Upper lobe of left lung (tissue), 6 donors: ENCODE data around the gene SEPTIN10. TPM values are rescaled to one million over a fixed set of nuclear protein-coding genes. Genes with fewer than 3 reads are reported as not detected.

Experiments
- ATAC-seq, 2 donors: fragments of 200-7000 bp; cut with Tn5 transposase; one replicate each; pipeline ENCODE4 v1.9.1; 2022; ENCODE audit warnings: mild to moderate bottlenecking in 2 of 2, moderate library complexity in 2 of 2; ENCODE audit not compliant: low FRiP score in 2 of 2
- DNase-seq, 2 donors: peaks; one replicate each; pipeline ENCODE4 v3.0.0-alpha.2; 2019 to 2020
- H3K27ac ChIP-seq, 4 donors: fragments of 200-600 bp; sonication (generic); one replicate each; pipeline ENCODE4 v1.5.1; 2016 to 2019
- H3K27me3 ChIP-seq, 4 donors: fragments of 200-600 bp; sonication (generic); one replicate each; pipeline ENCODE4 v1.5.1; 2017 to 2019
- H3K36me3 ChIP-seq, 4 donors: fragments of 200-600 bp; sonication (generic); one replicate each; pipeline ENCODE4 v1.5.1; 2016 to 2019
- H3K4me1 ChIP-seq, 4 donors: fragments of 200-600 bp; sonication (generic); one replicate each; pipeline ENCODE4 v1.5.1; 2018 to 2019
- H3K4me3 ChIP-seq, 4 donors: fragments of 200-600 bp; sonication (generic); one replicate each; pipeline ENCODE4 v1.5.1; 2017 to 2019; ENCODE audit warnings: mild to moderate bottlenecking in 2 of 4, moderate library complexity in 1 of 4
- H3K9me3 ChIP-seq, 4 donors: fragments of 200-600 bp; sonication (generic); one replicate each; pipeline ENCODE4 v1.5.1; 2018 to 2019
- EP300 ChIP-seq, 4 donors: sonication (generic); formaldehyde crosslinking; IDR thresholded peaks; one replicate each; pipeline ENCODE4 v1.5.1; 2017; ENCODE audit warnings: antibody characterized with exemption in 4 of 4, control low read depth in 2 of 4
- POLR2A ChIP-seq, 4 donors: fragments of 450-650 bp; IDR thresholded peaks; one replicate each; pipeline ENCODE4 v1.5.1; 2016 to 2017; ENCODE audit warnings: antibody characterized with exemption in 4 of 4, mild to moderate bottlenecking in 2 of 4
- POLR2AphosphoS5 ChIP-seq, 2 donors: sonication (generic); formaldehyde crosslinking; IDR thresholded peaks; one replicate each; pipeline ENCODE4 v1.5.1; 2017; ENCODE audit warnings: antibody characterized with exemption in 2 of 2
- WGBS, 2 donors: methylation state at CpG; one replicate each; pipeline ENCODE4 v1.1.5; 2017 to 2018; 5-methylcytosine and 5-hydroxymethylcytosine counted together
- total RNA-seq, 6 donors: library from RNA; depleted of rRNA in 4 of 6; stranded (reverse); fragments of >200 nt in 4 of 6; gene quantifications; one replicate each; pipeline versions ENCODE4 v1.1.0 to v1.2.1, GENCODE V29; 2016 to 2021
- TF ChIP-seq, protein P1 (sequence below), 6 experiments: fragments of 450-650 bp in 4 of 6; fragments of 200-600 bp in 2 of 6; sonication (generic) in 2 of 6; IDR thresholded peaks; one replicate each; pipeline ENCODE4 v1.5.1; 2016 to 2019; ENCODE audit warnings: antibody characterized with exemption in 6 of 6
- donor health status: DM: no; HTN: no; CAD: no; lungs with moderate emphysema.
- donor health status: DM: no; HTN: yes; CAD: no; lungs with severe emphysema.

The SEPTIN10 gene
- total RNA-seq, 6 donors from 2014 or later = 60.8 to 135 (median 88.5) TPM

DNA sequence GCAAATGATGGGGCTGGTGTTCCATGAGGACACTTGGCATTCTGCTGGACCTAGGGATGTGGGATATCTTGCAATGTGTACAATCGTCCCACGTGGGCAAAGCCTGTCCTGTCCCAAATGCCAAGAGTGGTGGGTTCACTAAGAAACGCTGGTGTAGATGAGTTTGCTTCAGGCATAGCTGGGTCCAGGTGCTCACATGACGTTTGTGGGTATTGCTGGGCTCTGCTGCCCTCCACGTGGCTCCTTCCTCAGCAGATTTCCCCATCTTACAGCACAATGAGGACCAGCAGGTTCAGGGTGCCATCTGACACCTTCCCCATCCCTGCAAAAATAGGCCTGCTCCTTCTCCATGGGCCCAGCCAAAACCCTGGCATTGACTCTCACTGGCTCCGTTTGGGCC lies 105.9 kb downstream of the SEPTIN10 start:
- ATAC-seq = no peak
- no peak for DNase-seq
- H3K4me3 ChIP-seq = no peak overlapping the region
- no peak overlapping the region for H3K27ac ChIP-seq
- no peaks in the 10 kb centered on the region for H3K9me3 ChIP-seq
- 66 to 78% methylated on average over 6 of the region's 6 CpGs for WGBS, 2 donors
- H3K4me1 ChIP-seq = peaks cover 0 to 7% (median 3%) of the 10 kb centered on the region in 4 donors
- no peaks in the 10 kb centered on the region for H3K27me3 ChIP-seq
- no peaks in the 10 kb centered on the region for H3K36me3 ChIP-seq
- TF ChIP-seq POLR2A (IDR thresholded peaks at IDR 0.05) = no peak
- TF ChIP-seq POLR2AphosphoS5 (IDR thresholded peaks at IDR 0.05) = no peak
- TF ChIP-seq EP300 (IDR thresholded peaks at IDR 0.05) = no peak
- TF ChIP-seq, protein P1, sequence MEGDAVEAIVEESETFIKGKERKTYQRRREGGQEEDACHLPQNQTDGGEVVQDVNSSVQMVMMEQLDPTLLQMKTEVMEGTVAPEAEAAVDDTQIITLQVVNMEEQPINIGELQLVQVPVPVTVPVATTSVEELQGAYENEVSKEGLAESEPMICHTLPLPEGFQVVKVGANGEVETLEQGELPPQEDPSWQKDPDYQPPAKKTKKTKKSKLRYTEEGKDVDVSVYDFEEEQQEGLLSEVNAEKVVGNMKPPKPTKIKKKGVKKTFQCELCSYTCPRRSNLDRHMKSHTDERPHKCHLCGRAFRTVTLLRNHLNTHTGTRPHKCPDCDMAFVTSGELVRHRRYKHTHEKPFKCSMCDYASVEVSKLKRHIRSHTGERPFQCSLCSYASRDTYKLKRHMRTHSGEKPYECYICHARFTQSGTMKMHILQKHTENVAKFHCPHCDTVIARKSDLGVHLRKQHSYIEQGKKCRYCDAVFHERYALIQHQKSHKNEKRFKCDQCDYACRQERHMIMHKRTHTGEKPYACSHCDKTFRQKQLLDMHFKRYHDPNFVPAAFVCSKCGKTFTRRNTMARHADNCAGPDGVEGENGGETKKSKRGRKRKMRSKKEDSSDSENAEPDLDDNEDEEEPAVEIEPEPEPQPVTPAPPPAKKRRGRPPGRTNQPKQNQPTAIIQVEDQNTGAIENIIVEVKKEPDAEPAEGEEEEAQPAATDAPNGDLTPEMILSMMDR (IDR thresholded peaks at IDR 0.05) = no peak

GRCh38 chr2:109507217-109507616 lies 106.5 kb downstream of the SEPTIN10 start:
- H3K36me3 ChIP-seq = no peaks in the 10 kb centered on the region
- H3K27ac ChIP-seq = no peak overlapping the region
- H3K9me3 ChIP-seq = no peaks in the 10 kb centered on the region
- TF ChIP-seq POLR2AphosphoS5 (IDR thresholded peaks at IDR 0.05) = no peak
- TF ChIP-seq, protein P1 (IDR thresholded peaks at IDR 0.05) = no peak
- no peak for TF ChIP-seq EP300 (IDR thresholded peaks at IDR 0.05)
- TF ChIP-seq POLR2A (IDR thresholded peaks at IDR 0.05) = no peak
- H3K4me3 ChIP-seq = no peak overlapping the region
- no peaks in the 10 kb centered on the region for H3K27me3 ChIP-seq
- WGBS, 2 donors = 69 to 72% methylated on average over 4 to 7 of the region's 7 CpGs
- ATAC-seq (no peak), DNase-seq (no peak)
- H3K4me1 ChIP-seq = peaks cover 0 to 7% (median 3%) of the 10 kb centered on the region in 4 donors

DNA sequence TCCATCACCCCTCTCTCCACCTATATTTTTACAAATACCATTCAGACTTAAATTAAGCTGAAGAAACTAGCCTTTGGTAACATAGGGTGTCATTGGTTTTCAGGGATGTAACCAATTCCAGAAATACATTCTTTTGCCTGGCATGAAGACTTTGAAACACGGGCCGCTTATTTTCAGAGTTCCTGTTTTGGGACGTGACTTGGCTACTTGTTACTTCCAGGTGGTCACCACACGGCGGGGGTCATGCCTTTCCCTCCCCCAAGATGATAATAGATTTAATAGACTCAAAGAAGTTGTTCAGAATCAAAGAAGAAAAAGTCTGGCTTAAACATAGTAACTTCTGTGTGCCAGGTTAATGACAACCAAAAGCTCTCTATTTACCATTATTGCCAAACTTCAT lies 110.6 kb downstream of the SEPTIN10 start:
- ATAC-seq = no peak
- TF ChIP-seq POLR2AphosphoS5 (IDR thresholded peaks at IDR 0.05) (no peak), EP300 (IDR thresholded peaks at IDR 0.05) (no peak), POLR2A (IDR thresholded peaks at IDR 0.05) (no peak)
- TF ChIP-seq, protein P1 (IDR thresholded peaks at IDR 0.05) = no peak
- peaks cover 0 to 12% (median 6%) of the 10 kb centered on the region in 4 donors for H3K4me1 ChIP-seq
- H3K4me3 ChIP-seq = no peak overlapping the region
- WGBS, 2 donors = 62% methylated on average over 5 of the region's 5 CpGs
- no peaks in the 10 kb centered on the region for H3K9me3 ChIP-seq
- no peak for DNase-seq
- H3K36me3 ChIP-seq = peaks cover 0 to 6% (median 0%) of the 10 kb centered on the region in 4 donors
- no peak overlapping the region for H3K27ac ChIP-seq
- no peaks in the 10 kb centered on the region for H3K27me3 ChIP-seq

- 93 to 94% methylated on average over 15 to 21 of the region's 21 CpGs for WGBS, 2 donors
- H3K36me3 ChIP-seq = peaks cover 0 to 6% (median 0%) of the 10 kb centered on the region in 4 donors
Observed at GRCh38 chr2:109501461-109501860, 112.3 kb downstream of the SEPTIN10 start.

More at GRCh38 chr2:109501461-109501860, 112.3 kb downstream of the SEPTIN10 start:
- DNase-seq (no peak), ATAC-seq (no peak)
- no peaks in the 10 kb centered on the region for H3K27me3 ChIP-seq
- H3K4me1 ChIP-seq = peaks cover 8 to 21% (median 14%) of the 10 kb centered on the region in 4 donors
- H3K4me3 ChIP-seq = no peak overlapping the region
- H3K27ac ChIP-seq = no peak overlapping the region
- H3K9me3 ChIP-seq = no peaks in the 10 kb centered on the region
- TF ChIP-seq, protein P1 (IDR thresholded peaks at IDR 0.05) = no peak
- TF ChIP-seq EP300 (IDR thresholded peaks at IDR 0.05) = no peak
- no peak for TF ChIP-seq POLR2A (IDR thresholded peaks at IDR 0.05)
- TF ChIP-seq POLR2AphosphoS5 (IDR thresholded peaks at IDR 0.05) = no peak
